ENCODE results near the gene KIRREL1.
A peak's percentile ranks its signal among the peaks of the same experiment; 100 is the strongest.

Gene KIRREL1

GRCh38 chr1:157969697-157970485 is 23.6 kb upstream of the KIRREL1 start:
- DNase-seq, result peak in 9 of 42 donors; percentile 20 to 42 (median 27)

DNA sequence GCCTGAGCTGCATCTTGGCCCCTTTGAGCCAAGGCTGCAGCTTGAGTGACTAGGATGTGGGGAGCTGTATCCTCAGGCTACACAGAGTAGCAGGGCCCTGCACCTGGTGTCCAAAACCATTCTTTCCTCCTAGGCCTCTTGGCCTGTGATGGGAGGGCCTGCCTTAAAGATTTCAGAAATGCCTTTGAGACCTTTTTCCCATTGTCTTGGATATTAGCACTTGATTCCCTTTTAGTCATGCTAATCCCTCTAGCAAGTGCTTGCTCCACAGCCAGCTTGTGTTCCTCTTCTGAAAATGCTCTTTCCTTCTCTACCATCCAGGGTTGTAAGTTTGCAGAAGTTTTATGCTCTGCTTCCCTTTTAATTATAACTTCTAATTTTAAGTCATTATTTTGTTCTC is 21.7 kb upstream of the KIRREL1 start:
- DNase-seq, result no peak
- intact Hi-C loops (cut with DNase I), result no loop called here

More at GRCh38 chr1:157969697-157970485, 23.6 kb upstream of the KIRREL1 start:
- intact Hi-C loops (cut with DNase I), result loop anchor here (5.0 kb wide), 1 partner anchor 152 kb away; no protein-coding TSS in a partner anchor

GRCh38 chr1:157975228-157975950 is 18.1 kb upstream of the KIRREL1 start:
- no peak for DNase-seq
- intact Hi-C loops (cut with DNase I), result no loop called here

DNA sequence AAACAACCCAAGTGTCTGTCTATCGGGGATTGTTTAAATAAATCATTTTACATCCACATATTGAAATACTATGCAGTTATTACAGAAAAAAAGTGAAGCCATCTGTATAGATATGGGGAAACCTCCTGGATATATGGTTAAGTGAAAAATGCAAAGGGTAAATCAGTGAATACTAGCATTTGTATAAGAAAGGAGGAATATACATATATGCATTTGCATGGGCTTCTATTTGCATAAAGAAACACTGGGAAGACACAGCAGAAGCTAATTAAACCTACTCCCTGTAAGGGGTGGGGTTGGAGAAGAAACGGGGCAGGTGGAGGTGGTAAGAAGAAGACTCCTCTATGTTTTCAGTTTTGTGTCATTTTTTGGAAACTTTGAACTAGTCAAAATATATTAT is 16.6 kb upstream of the KIRREL1 start:
- intact Hi-C loops (cut with DNase I), result no loop called here
- DNase-seq, result no peak

DNA sequence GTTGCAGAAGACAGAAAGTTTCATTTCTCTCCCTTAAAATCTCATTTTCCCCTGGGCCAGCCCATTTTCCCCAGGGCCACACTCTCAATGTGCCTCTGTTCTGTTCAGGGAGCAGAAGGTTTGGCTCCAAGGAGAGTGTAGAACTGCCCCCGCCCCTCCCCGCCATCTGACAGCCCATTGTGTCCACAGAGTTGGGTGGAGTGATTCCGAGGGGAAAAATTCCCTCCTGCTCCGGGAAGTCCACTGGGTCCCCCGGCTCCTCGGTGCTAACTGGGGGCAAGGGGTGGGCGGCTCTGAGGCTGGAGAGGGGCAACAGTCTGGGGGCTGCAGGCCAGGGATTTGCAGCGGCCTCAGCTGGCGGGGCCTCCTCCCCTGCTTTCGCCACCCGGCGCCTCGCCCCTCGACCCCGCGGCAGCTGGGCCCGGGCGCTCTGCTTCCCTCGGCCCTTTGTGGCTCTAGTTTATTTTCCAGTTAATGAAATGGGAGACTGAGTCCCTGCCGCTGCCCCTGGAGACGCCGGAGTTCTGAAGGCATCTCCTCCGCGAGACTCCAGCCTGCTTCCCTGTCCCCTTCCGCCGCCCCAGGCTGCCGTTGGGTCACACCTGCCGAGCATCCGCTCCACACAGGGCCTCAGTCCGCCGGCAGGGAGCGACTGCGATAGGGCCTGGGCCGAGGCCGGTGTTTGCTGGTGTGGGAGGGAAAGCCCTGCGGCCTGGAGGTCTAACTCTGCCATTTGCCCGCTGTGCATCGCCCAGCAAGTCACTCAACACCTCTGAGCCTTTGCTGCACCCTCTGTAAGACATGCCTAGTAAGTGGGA is 14.7 kb upstream of the KIRREL1 start:
- DNase-seq, result no peak
- intact Hi-C loops (cut with DNase I), result no loop called here

DNA sequence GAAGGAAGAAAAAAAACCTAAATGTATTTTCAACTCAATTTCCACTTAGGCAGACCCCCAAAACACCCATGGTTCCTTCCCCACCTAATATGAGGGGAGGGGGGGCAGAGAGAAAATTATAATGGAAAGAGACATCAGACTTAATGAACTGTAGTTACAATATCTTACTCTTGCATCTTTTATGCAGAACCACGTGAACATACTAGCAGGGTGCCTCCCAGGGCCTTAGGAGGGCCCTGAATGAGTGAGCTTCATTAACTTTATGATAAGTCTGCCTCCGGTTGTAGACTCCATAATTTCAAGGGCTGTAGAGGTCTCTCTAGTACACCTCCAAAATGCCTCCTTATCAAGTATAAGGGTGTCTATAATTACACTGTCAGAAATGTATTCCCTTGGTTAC is 11.3 kb upstream of the KIRREL1 start:
- intact Hi-C loops (cut with DNase I), result no loop called here
- DNase-seq, result no peak

GRCh38 chr1:157983787-157984186 is 9.7 kb upstream of the KIRREL1 start:
- intact Hi-C loops (cut with DNase I), result no loop called here

GRCh38 chr1:157984469-157984868 is 9.0 kb upstream of the KIRREL1 start:
- intact Hi-C loops (cut with DNase I), result no loop called here
- DNase-seq, result peak in 21 of 42 donors; percentile 11 to 74 (median 38)

More at GRCh38 chr1:157983787-157984186, 9.7 kb upstream of the KIRREL1 start:
- DNase-seq, result no peak

DNA sequence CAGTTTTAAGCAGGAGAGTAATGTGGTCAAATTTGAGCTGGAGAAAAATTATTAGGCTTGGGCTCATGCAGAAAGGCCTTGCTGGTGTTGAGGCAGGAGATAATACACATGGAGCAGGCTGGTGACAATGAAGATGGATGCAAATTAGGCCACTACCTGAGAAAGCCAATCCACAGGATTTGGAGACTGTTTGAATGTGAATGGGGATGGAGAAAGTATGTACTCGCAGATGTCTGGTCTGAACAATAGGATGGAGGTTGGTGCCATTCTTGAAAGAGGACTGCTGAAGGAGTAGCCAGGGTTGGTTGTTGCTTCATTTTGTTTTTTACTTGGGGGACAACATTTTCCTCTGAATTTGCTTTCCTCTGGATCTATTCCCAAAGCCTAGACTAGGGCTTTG is 8.0 kb upstream of the KIRREL1 start:
- intact Hi-C loops (cut with DNase I), result no loop called here
- DNase-seq, result no peak

DNA sequence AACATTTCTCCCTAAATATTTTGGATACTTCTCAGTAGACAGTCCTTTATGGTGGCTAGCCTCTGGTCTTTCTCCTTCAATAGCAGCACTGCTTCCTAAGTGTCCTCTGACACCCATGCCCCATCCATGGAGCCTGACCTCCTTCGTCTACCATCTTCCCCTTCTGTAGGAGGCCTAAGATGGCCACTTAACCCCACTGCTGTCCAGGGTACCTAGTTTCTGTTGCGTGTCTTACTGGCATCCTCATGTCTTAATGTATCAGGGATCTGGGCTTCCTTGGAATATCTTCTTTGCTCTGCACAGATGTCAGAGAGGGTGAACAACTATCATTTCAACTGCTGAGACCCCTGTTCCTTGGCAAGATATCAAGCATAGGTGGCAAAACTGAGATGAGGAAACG is 5.4 kb upstream of the KIRREL1 start:
- intact Hi-C loops (cut with DNase I), result no loop called here
- DNase-seq, result no peak

DNA sequence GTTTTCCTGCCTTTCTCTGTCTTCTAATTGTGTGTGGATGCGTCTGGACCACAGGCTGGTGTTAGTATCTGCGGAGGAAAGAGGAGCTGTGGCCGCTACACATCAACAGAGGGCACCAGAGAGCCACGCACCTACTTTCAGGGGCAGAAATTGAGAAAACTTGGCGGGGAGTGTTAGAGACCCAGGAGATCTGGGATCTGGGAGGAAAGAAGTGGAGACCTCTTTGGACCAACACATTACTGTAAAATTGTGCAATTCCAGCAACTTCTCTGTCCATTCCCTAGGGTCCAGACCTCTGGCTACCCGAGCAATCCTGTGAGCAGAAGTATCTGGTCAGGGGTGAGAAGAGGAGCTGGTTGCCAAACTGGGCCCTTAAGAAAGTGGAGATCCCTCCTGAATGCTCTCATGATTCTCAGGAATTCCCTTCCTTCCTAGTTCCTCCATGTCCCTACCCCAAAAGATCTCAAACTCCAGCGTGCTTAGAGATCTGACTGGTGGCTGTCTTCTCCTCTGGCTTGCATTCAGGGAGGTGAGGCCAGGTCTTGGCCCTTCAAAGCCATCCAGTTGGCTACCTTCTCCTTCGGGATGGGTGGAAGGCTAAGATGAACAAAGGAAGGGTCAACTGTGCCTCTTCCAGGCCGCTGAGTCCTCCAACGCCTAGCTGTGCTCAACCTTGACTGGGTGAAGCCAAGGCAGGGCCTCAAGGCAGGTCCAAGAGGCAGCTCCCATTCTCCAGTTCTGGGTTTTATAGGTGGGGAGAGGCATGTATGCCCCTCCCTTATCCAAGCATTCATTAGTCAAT is 1.2 kb upstream of the KIRREL1 start:
- intact Hi-C loops (cut with DNase I), result no loop called here
- DNase-seq, result peak; percentile 28 to 84 (median 68)

DNA sequence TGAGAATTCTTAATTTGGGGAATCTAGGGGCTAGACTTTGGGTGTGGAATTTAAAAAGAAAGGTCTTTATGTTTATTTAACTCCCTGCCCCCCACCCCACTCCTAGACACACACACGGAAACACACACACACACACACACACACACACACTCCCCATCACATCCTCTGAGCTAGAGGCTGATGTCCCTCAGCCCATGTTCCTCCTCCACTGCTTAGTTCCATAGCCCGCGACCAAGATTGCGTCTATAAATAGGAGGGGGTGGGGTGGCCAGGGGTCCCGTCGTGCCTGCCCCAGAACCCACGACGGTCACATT is 655 bp upstream of the KIRREL1 start:
- intact Hi-C loops (cut with DNase I), result no loop called here
- DNase-seq, result no peak

- intact Hi-C loops (cut with DNase I), result no loop called here
- DNase-seq, result no peak
Measured at GRCh38 chr1:157993918-157994605, 617 bp downstream of the KIRREL1 start.

- intact Hi-C loops (cut with DNase I), result no loop called here
- peak in 5 of 42 donors; percentile 22 to 51 (median 24) for DNase-seq
Measured at GRCh38 chr1:157994704-157995582, 1.5 kb downstream of the KIRREL1 start.

DNA sequence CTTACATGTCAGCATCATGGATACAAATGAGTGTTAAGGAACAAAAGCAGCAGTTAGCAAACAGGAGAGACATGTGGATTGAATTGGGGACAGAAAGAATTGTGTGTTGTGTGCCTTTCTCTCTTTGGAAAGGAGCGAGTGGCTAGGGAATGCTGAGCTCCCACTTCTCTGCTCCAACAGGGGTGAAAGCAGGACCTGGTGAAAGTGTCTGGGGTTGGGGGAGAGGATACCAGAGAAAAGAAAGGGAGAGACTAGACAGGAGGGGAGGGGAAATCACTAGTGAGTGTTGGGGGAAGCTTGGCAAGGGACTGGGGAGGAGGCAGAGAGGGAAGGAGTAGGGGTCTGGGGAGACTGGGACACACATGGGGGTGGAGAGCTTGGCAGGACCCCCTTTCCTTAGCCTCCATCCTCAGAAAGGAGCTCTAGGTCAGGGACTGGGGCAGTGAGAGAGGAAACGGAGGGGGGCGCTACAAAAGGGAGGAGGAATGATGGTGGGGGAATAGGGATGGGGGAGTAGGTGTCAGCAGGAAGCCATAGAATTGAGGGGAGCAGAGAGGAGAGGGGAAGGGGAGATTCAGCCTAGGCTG is 2.2 kb downstream of the KIRREL1 start:
- DNase-seq, result no peak
- intact Hi-C loops (cut with DNase I), result no loop called here

DNA sequence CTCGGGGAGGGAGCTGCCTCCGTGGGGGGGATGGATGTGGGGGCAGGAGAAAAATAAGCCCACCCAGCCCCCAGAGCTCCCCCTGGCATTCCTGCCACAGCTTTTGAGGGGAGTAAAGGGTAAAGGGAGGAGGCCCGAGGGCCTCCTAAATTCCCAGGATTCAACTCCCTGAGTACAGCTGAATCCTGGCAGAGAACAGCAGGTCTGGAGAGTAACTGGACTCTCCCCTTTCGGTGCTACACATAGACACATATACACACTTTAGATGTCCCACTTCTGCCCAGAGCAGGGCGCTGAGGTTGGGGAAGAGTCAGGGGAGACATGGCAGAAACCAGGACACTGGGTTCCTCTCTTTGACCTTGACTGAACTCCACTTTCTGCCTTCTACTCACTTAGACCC is 3.0 kb downstream of the KIRREL1 start:
- no peak for DNase-seq
- intact Hi-C loops (cut with DNase I), result no loop called here

GRCh38 chr1:158000507-158000906 is 7.1 kb downstream of the KIRREL1 start:
- DNase-seq, result no peak
- intact Hi-C loops (cut with DNase I), result no loop called here
